GM20000 (cell line): ENCODE measurements around the gene OR2V2.
"Not testable (repeated sequence)": the region's sequence is repeated elsewhere in the genome, so short reads cannot be mapped to it uniquely, and the experiment has no call there.

ENCODE experiments used
- DNase-seq: peaks from one replicate; pipeline ENCODE4 v3.0.0; 2012; ENCODE audit warnings: low spot score
- TF ChIP-seq, protein P1 (sequence below): IDR thresholded peaks from 2 replicates; pipeline ENCODE4 v1.5.1; 2012; ENCODE audit warnings: mild to moderate bottlenecking, control low read depth; ENCODE audit errors: extremely low read depth, missing control alignments

OR2V2 gene

DNA sequence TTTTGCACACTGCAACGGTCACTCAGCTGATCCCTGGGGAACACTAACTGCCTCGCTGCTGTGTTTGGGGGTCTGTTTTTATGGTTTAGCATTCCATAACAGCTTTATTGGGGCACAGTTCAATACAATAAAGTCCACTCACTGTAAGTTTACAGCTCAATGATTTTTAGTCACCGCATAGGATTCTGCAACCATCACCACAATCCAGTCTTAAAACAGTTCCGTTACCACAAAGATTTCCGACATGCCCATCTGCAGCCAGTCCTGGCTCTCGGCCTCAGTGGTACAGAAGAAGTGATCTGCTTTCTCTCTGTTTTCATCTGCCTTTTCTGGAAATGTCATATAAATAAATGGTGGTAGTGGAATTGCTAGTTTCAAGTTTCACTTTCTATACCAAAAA is 23.6 kb downstream of the OR2V2 start:
- DNase-seq, result no peak
- TF ChIP-seq, protein P1, sequence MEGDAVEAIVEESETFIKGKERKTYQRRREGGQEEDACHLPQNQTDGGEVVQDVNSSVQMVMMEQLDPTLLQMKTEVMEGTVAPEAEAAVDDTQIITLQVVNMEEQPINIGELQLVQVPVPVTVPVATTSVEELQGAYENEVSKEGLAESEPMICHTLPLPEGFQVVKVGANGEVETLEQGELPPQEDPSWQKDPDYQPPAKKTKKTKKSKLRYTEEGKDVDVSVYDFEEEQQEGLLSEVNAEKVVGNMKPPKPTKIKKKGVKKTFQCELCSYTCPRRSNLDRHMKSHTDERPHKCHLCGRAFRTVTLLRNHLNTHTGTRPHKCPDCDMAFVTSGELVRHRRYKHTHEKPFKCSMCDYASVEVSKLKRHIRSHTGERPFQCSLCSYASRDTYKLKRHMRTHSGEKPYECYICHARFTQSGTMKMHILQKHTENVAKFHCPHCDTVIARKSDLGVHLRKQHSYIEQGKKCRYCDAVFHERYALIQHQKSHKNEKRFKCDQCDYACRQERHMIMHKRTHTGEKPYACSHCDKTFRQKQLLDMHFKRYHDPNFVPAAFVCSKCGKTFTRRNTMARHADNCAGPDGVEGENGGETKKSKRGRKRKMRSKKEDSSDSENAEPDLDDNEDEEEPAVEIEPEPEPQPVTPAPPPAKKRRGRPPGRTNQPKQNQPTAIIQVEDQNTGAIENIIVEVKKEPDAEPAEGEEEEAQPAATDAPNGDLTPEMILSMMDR, result no peak

DNA sequence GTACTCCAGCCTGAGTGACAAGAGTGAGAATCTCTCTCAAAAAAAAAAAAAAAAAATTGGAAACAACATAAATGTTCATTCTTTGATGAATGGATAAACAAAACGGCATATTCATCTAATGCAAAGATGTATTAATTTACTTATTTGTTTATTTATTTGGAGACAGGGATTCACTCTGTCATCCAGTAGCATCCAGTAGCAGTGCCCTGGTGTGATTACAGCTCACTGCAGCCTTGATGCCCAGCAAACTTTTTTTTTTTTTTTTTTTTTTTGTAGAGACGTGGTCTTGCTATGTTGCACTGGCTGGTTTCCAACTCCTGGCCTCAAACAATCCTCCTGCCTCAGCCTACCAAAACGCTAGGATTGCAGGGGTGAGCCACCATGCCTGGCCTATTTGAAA is 24.4 kb downstream of the OR2V2 start:
- TF ChIP-seq, protein P1, result no peak
- no peak for DNase-seq

DNA sequence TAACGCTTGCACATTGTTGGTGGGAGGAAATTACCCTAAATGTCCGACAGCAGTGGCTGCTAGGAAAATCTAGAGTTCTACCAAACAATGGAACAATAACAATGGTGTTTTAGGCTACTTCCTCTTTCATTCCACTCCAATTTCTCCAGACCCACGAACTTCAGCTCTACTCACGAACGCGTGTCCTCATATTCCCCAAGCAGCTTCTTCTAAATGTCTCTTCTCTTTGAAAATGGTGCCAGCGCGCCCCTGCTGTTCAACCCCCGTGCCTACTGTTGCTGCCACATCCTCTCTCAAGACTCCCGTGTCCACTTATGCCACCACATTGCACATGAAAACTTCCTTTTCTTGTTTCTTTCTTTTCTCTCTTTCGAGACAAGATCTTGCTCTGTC is 25.6 kb downstream of the OR2V2 start:
- DNase-seq, result no peak
- TF ChIP-seq, protein P1, result peak; percentile 59

DNA sequence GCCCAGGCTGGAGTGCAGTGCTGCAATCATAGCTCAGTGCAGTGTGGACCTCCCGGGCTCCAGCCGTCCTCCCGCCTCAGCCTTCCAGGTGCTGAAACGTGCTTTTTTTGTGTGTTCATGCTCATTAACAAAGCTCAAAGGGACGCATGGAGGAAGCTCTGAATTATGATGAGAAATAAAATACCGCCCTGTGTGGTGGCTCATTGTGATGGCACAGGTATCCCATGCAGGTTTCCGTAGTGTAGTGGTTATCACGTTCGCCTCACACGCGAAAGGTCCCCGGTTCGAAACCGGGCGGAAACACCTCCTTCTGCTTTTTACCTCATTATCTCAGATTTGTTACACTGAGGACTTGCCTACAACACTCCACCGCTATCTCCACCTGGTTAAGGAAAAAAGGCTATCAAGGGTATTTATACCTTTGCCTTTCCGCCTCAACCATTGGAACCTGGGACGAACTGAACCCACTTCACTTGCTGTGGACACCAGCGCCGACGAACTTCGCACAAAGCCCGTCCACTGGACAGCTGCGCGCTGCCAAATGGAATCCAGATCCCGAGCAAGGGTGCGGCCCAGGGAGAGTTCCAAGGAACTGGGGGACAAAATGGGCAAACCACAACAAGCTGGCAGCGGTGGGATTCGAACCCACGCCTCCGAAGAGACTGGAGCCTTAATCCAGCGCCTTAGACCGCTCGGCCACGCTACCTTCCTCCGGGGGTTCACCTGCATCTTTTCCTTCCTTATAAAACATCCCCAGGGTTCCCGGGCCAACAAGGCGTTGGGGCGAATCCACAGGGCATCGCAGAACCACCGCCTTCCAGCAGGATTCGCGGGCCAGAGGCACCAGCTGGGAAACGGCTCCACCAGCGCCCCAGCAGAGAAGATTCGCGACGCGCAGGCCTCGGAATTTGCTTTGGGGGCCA is 26.3 kb downstream of the OR2V2 start:
- TF ChIP-seq, protein P1, result peak; percentile 2
- no peak for DNase-seq

DNA sequence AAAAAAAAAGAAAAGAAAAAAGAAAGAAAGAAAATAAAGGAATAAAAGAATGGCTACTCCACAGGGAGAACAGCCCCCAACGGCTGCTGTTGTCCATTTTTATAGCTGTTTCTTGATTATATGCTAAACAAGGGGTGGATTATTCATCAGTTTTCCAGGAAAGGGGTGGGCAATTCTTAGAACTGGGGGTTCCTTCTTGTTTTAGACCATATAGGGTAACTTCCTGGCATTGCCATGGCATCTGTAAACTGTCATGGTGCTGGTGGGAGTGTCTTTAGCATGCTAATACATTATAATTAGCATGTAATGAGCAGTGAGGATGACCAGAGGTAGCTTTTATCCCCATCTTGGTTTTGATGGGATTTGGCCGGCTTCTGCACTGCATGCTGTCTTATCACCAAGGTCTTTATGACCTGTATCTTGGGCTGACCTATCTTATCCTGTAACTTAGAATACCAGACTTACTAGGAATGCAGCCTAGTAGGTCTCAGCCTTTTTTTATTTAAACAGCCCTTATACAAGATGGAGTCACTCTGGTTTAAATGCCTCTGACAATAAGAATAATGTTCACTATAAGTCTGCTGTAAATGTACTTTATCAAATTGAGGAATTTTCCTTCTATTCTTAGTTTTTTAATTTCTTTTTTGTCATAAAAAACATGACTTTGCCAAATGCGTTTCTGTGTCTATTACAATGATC is 29.0 kb downstream of the OR2V2 start:
- TF ChIP-seq, protein P1, result no peak
- no peak for DNase-seq

DNA sequence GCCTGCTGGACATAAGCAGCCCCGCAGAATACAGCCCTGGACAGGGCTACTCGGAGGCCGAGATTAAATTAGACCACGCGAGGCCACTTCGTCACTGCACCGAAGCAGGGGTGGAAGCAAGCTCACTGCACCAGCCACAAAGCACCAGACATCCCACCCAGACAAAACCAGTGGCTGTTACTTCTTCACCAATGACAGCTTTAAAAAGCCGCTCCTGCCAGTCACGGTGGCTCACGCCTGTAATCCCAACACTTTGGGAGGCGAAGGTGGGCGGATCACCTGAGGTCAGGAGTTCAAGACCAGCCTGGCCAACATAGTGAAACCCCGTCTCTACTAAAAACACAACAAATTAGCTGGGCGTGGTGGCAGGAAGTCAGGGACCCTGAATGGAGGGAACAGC is 30.2 kb downstream of the OR2V2 start:
- not testable (repeated sequence) for DNase-seq

DNA sequence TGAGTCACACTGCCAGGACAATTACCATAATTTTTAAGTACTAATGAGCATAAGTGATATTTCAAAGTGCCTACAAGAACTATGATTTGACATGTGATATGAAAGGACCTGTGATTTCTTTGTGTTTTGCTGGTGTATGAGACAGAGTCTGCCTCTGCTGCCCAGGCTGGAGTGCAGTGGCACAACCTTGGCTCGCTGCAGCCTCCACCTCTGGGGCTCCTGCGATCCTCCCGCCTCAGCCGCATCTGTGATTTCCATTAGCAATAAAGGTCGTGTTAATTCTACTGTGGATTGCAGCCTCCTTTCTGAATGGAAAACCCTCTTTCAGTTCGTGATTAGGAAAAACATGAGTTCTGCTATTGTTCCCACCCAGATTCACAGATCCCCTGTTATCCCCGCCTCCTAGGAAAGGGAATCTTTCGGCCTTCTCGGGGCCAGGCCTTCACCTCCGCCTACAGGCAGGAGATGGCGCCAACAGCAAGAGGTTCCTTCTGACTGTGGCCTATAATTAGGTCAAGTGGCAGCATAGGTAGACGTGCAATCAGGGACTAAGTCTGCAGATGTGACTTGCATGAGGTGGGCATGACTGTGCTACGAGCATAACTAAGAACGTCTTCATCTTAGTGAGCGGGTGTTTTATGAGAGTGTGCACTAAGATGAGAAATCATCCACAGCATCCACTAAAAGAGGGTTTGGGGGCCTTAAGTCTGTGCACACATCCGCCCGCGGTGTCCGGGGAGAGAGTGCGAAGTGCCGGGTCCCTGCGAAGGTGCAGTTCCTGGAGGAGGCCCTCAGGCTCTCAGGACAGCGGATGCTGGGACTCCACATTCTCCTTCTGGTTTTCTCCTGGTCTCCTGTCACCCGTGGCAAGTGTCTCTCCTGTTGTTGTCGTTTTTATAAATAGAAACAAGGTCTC is 34.5 kb downstream of the OR2V2 start:
- DNase-seq, result peak; percentile 73
- TF ChIP-seq, protein P1, result peak; percentile 80
